Stomach (tissue), 9 donors: ENCODE results near the gene NUP153. TPM values are rescaled to one million over a fixed set of nuclear protein-coding genes. Genes with fewer than 3 reads are reported as not detected.
A peak's percentile ranks its signal among the peaks of the same experiment; 100 is the strongest.

ENCODE experiments used
- DNase-seq, 2 donors: peaks; one replicate each; pipeline versions ENCODE4 v3.0.0 to v3.0.0-alpha.2; 2013 to 2019
- H3K27ac ChIP-seq, 5 donors: fragments of 200-600 bp in 4 of 5; sonication (generic) in 4 of 5; one replicate each; pipeline ENCODE4 v1.5.1; 2013 to 2019; ENCODE audit warnings: mild to moderate bottlenecking in 1 of 5, moderate library complexity in 1 of 5
- H3K27me3 ChIP-seq, 3 donors: fragments of 200-600 bp; sonication (generic); one replicate each; pipeline ENCODE4 v1.5.1; 2017 to 2019; ENCODE audit warnings: mixed run types in 1 of 3
- H3K36me3 ChIP-seq, 4 donors: fragments of 200-600 bp; sonication (generic); 1 replicate in 3 of 4; 2 replicates in 1 of 4; pipeline ENCODE4 v1.5.1; 2016 to 2019
- H3K4me1 ChIP-seq, 4 donors: fragments of 200-600 bp; sonication (generic); one replicate each; pipeline ENCODE4 v1.5.1; 2016 to 2019
- H3K4me3 ChIP-seq, 4 donors: fragments of 200-600 bp; sonication (generic) in 3 of 4; one replicate each; pipeline ENCODE4 v1.5.1; 2016 to 2019; ENCODE audit warnings: mild to moderate bottlenecking in 1 of 4
- H3K9me3 ChIP-seq, 4 donors: fragments of 200-600 bp; sonication (generic); one replicate each; pipeline ENCODE4 v1.5.1; 2016 to 2019
- EP300 ChIP-seq: sonication (generic); formaldehyde crosslinking; IDR thresholded peaks from one replicate; pipeline ENCODE4 v1.6.1; 2017; ENCODE audit warnings: antibody characterized with exemption
- POLR2A ChIP-seq, 4 donors: fragments of 450-650 bp; IDR thresholded peaks; one replicate each; pipeline ENCODE4 v1.6.1; 2016; ENCODE audit warnings: antibody characterized with exemption in 4 of 4, control low read depth in 2 of 4, mild to moderate bottlenecking in 1 of 4, moderate library complexity in 1 of 4
- POLR2AphosphoS5 ChIP-seq, 3 donors: sonication (generic); formaldehyde crosslinking; IDR thresholded peaks; one replicate each; pipeline ENCODE4 v1.6.1; 2016; ENCODE audit warnings: antibody characterized with exemption in 3 of 3
- WGBS, 5 donors: extraction: QIAGEN DNeasy Blood & Tissue Kit in 3 of 5; methylation state at CpG; one replicate each; pipeline versions ENCODE4 v1.1.5 to v1.1.7; 2013 to 2018; 5-methylcytosine and 5-hydroxymethylcytosine counted together
- intact Hi-C: fragments of 100-400 bp; cut with DNase I; formaldehyde crosslinking; loops from one replicate; pipeline ENCODE4 v1.15.1; 2023; ENCODE audit warnings: low total_unique reads
- polyA plus RNA-seq, 3 donors: library from polyadenylated mRNA; stranded (reverse); fragments of 200-250 nt; gene quantifications; one replicate each; pipeline ENCODE4 v1.2.3, GENCODE V29; 2013
- total RNA-seq, 5 donors: library from RNA; depleted of rRNA; stranded (reverse); fragments of >200 nt; gene quantifications; one replicate each; pipeline versions ENCODE4 v1.1.0 to v1.2.3, GENCODE V29; 2014 to 2016
- TF ChIP-seq, protein P1 (sequence below), 7 experiments: fragments of 450-650 bp in 4 of 7; fragments of 200-600 bp in 3 of 7; sonication (generic) in 3 of 7; IDR thresholded peaks; one replicate each; pipeline ENCODE4 v1.5.1; 2016 to 2019; ENCODE audit warnings: antibody characterized with exemption in 7 of 7, control low read depth in 2 of 7, mild to moderate bottlenecking in 1 of 7
- donor health status: healthy with polysubstance abuse.
- donor health status: Bipolar disorder and iron deficiency.
- donor health status: healthy.

NUP153 gene
- total and polyA plus RNA-seq, 8 donors, result 5.2 to 50.5 (median 18.2) TPM

DNA sequence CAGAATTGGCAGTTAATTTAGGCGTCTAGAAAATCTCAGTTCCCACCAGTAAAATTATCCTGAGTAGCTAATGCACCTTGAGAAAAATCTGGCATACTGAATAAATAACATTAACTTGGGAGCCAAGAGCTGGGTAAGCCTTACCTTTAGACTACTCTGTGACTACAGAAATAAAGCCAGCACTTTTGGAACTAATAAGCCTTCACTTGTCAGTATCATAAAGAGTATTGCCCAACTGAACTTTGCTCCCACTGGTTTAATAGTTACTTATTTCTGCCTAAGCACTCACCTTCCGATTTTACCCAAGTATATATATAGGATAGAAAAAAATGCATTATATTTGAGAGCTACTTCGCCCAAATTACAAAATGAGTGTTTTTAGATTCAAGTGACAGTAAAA lies 95.9 kb downstream of the NUP153 start:
- TF ChIP-seq EP300 (no peak), POLR2A (IDR thresholded peaks at IDR 0.05) (no peak), POLR2AphosphoS5 (IDR thresholded peaks at IDR 0.05) (no peak)
- TF ChIP-seq, protein P1, sequence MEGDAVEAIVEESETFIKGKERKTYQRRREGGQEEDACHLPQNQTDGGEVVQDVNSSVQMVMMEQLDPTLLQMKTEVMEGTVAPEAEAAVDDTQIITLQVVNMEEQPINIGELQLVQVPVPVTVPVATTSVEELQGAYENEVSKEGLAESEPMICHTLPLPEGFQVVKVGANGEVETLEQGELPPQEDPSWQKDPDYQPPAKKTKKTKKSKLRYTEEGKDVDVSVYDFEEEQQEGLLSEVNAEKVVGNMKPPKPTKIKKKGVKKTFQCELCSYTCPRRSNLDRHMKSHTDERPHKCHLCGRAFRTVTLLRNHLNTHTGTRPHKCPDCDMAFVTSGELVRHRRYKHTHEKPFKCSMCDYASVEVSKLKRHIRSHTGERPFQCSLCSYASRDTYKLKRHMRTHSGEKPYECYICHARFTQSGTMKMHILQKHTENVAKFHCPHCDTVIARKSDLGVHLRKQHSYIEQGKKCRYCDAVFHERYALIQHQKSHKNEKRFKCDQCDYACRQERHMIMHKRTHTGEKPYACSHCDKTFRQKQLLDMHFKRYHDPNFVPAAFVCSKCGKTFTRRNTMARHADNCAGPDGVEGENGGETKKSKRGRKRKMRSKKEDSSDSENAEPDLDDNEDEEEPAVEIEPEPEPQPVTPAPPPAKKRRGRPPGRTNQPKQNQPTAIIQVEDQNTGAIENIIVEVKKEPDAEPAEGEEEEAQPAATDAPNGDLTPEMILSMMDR (IDR thresholded peaks at IDR 0.05), result no peak
- intact Hi-C loops, result no loop called here
- Histone ChIP-seq H3K27me3 (no peaks in the 10 kb centered on the region), H3K4me3 (no peak overlapping the region), H3K9me3 (no peaks in the 10 kb centered on the region), H3K4me1 (peaks cover 0 to 4% (median 0%) of the 10 kb centered on the region in 4 donors), H3K36me3 (peaks cover 8 to 54% (median 52%) of the 10 kb centered on the region in 4 donors), H3K27ac (no peak overlapping the region)
- WGBS, 5 donors, result 57 to 68% (median 63%) methylated on average over 3 of the region's 3 CpGs
- peak in 1 of 2 donors; percentile 44 for DNase-seq

DNA sequence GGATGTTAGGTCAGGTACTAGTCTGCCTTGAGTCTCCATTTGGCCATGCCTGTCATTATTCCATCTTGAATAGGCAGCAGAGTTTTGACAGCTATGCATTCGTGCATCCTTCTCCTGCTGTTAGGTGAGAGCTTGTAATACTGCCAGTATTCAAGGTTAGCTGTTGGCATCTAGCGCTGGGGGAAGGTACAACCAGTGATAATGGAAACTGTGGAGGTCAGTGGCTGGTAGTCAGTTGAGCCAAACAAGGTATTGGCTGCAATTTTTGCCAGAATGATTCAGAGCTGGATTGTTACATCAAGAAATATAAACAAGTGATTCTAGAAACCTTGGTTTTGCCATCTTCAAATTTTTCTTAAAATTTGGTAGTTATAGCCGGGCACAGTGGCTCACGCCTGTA lies 100.1 kb downstream of the NUP153 start:
- TF ChIP-seq POLR2A (IDR thresholded peaks at IDR 0.05) (no peak), EP300 (no peak), POLR2AphosphoS5 (IDR thresholded peaks at IDR 0.05) (no peak)
- TF ChIP-seq, protein P1 (IDR thresholded peaks at IDR 0.05), result no peak

DNA sequence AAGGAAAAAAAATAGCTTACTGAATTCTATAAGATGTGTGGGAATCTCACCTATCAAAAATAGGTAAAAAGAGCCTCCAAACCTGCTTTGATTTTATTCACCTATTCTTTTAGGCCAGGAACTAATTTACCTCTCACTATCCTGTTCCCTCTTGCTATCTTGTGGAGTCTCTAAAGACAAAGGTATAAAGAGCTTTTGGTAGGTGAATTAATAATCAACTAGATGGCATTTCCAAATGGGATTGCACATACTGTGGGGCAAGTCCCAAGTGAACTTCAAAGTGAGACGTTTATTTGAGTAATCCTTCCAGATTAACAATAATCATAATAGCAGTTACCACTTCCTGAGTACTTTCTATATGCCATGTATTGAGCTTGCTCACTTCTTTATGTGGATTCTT lies 103.8 kb downstream of the NUP153 start:
- Histone ChIP-seq H3K4me3 (no peak overlapping the region), H3K9me3 (no peaks in the 10 kb centered on the region), H3K36me3 (peaks cover 0 to 49% (median 44%) of the 10 kb centered on the region in 4 donors), H3K27me3 (no peaks in the 10 kb centered on the region), H3K27ac (no peak overlapping the region), H3K4me1 (peaks cover 12 to 44% (median 33%) of the 10 kb centered on the region in 4 donors)
- no peak for TF ChIP-seq POLR2A (IDR thresholded peaks at IDR 0.05)
- TF ChIP-seq EP300, result no peak
- TF ChIP-seq, protein P1 (IDR thresholded peaks at IDR 0.05), result no peak
- 2 to 15% (median 8%) methylated on average over 1 of the region's 1 CpG for WGBS, 5 donors
- intact Hi-C loops, result no loop called here
- DNase-seq, result no peak

More for the DNA sequence above, 100.1 kb downstream of the NUP153 start:
- H3K36me3 ChIP-seq, result peaks cover 4 to 66% (median 62%) of the 10 kb centered on the region in 4 donors
- H3K9me3 ChIP-seq, result no peaks in the 10 kb centered on the region
- intact Hi-C loops, result no loop called here
- H3K27ac ChIP-seq, result no peak overlapping the region
- no peaks in the 10 kb centered on the region for H3K27me3 ChIP-seq
- no peak for DNase-seq
- H3K4me1 ChIP-seq, result peaks cover 12 to 30% (median 23%) of the 10 kb centered on the region in 4 donors
- WGBS, 5 donors, result 89 to 96% (median 95%) methylated on average over 4 of the region's 4 CpGs
- H3K4me3 ChIP-seq, result no peak overlapping the region

DNA sequence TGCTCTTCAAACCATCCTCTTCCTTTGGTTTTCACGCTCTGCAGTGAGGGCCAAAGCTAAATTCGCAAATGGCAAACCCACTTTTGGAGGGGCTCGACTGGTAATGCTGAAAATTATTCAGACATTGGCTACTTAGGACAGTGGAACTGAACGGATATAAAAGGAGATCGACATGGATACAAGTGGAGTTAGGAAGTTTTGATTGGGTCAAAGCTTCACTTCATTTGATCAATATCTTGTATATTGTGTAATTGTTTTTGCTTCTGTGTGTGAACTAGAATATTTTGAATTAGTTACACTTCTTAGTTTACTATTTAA lies 105.4 kb downstream of the NUP153 start:
- Histone ChIP-seq H3K4me3 (peak overlapping the region; percentile 79 to 97 (median 89)), H3K9me3 (no peaks in the 10 kb centered on the region), H3K4me1 (peaks cover 12 to 44% (median 33%) of the 10 kb centered on the region in 4 donors), H3K36me3 (peaks cover 0 to 39% (median 31%) of the 10 kb centered on the region in 4 donors), H3K27ac (peak overlapping the region; percentile 93 to 100 (median 97)), H3K27me3 (no peaks in the 10 kb centered on the region)
- WGBS, 5 donors, result 4 to 9% (median 7%) methylated on average over 5 of the region's 5 CpGs
- no peak for TF ChIP-seq EP300
- TF ChIP-seq, protein P1 (IDR thresholded peaks at IDR 0.05), result no peak
- no peak for TF ChIP-seq POLR2A (IDR thresholded peaks at IDR 0.05)
- TF ChIP-seq POLR2AphosphoS5 (IDR thresholded peaks at IDR 0.05), result no peak
- no peak for DNase-seq
- intact Hi-C loops, result no loop called here
